Measurements from ENCODE around the gene DEFB131A. TPM values are rescaled to one million over a fixed set of nuclear protein-coding genes. Genes with fewer than 3 reads are reported as not detected.
"Not testable (repeated sequence)": the region's sequence is repeated elsewhere in the genome, so short reads cannot be mapped to it uniquely, and the experiment has no call there.

Gene DEFB131A
- total RNA-seq (not detected), polyA plus RNA-seq (ENCODE audit: insufficient read depth, low read depth, low replicate concordance) (not detected)
- long read RNA-seq, donor 1, result 0 reads
- long read RNA-seq, donor 2, result 0 reads

- H3K27ac ChIP-seq; H3K4me1 ChIP-seq; H3K9me3 ChIP-seq; intact Hi-C loops (cut with DNase I; ENCODE audit: low total_unique reads); H3K27me3 ChIP-seq; H3K4me3 ChIP-seq; DNase-seq; H3K36me3 ChIP-seq (ENCODE audit: low read depth, missing control alignments): not testable (repeated sequence)
- 56 to 65% methylated on average over 3 of the region's 3 CpGs for WGBS, 2 donors
Measured at GRCh38 chr4:9444114-9444513, at the start of gene DEFB131A. Gene DEFB131A, plus strand, starts transcription at chr4:9444414. Its CDS starts 120 bp downstream, at chr4:9444534.

DNA sequence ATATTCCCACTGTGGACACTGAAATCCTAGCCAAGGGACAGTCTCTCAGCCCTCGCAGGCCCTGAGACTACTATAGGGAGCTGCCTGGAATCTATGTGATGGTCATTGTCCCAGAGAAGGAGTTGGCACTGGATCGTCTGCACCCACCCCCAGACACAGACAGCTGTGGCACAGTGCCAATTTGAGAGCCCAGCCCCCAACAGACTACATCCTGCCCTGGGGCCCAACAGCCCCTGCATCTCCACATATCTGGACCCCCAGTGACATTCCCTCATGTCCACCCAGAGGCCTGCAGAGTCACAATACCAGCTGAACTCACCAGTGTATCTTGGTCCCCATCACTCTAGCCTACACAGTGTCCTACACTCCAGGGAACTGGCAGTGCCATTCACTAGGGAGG lies 38.4 kb upstream of the DEFB131A start:
- H3K9me3 ChIP-seq; H3K36me3 ChIP-seq (ENCODE audit: low read depth, missing control alignments); H3K27ac ChIP-seq; H3K27me3 ChIP-seq; H3K4me3 ChIP-seq; intact Hi-C loops (cut with DNase I; ENCODE audit: low total_unique reads); DNase-seq; H3K4me1 ChIP-seq: not testable (repeated sequence)
- 75 to 83% methylated on average over 1 to 2 of the region's 2 CpGs for WGBS, 2 donors

DNA sequence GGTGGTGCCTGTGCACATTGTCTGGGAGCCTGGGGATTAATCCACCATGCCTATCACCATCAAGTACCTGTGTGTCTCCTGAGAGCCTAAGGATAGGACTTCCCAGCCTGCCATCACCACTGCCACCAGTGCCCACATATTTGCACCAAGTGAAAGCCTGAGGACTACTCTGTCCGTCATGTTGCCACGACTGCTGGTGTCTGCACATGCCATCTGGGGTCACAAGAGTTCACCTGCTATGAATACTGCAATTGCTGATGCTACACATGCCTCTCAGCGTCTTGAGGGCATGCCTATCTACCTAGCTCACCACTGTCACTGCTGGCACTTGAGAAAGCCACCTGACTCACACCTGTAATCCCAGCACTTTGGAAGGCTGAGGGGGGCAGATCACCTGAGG lies 37.7 kb upstream of the DEFB131A start:
- WGBS, 2 donors, result 74 to 80% methylated on average over 3 of the region's 3 CpGs

GRCh38 chr4:9409793-9410192 lies 34.4 kb upstream of the DEFB131A start:
- TF ChIP-seq POLR2A (IDR thresholded peaks at IDR 0.05), result no peak
- TF ChIP-seq CTCF (IDR thresholded peaks at IDR 0.05), result no peak
- H3K27ac ChIP-seq, result no peak overlapping the region
- H3K27me3 ChIP-seq, result no peaks in the 10 kb centered on the region
- H3K4me3 ChIP-seq, result no peak overlapping the region
- no peaks in the 10 kb centered on the region for H3K9me3 ChIP-seq
- intact Hi-C loops (cut with DNase I; ENCODE audit: low total_unique reads), result no loop called here
- DNase-seq, result no peak
- WGBS, 2 donors, result 83 to 88% methylated on average over 4 to 13 of the region's 13 CpGs
- no peaks in the 10 kb centered on the region for H3K4me1 ChIP-seq
- no peaks in the 10 kb centered on the region for H3K36me3 ChIP-seq (ENCODE audit: low read depth, missing control alignments)

More for the DNA sequence above, 37.7 kb upstream of the DEFB131A start:
- H3K36me3 ChIP-seq (ENCODE audit: low read depth, missing control alignments); H3K4me3 ChIP-seq; H3K9me3 ChIP-seq; H3K27ac ChIP-seq; H3K27me3 ChIP-seq; intact Hi-C loops (cut with DNase I; ENCODE audit: low total_unique reads); H3K4me1 ChIP-seq; DNase-seq: not testable (repeated sequence)

DNA sequence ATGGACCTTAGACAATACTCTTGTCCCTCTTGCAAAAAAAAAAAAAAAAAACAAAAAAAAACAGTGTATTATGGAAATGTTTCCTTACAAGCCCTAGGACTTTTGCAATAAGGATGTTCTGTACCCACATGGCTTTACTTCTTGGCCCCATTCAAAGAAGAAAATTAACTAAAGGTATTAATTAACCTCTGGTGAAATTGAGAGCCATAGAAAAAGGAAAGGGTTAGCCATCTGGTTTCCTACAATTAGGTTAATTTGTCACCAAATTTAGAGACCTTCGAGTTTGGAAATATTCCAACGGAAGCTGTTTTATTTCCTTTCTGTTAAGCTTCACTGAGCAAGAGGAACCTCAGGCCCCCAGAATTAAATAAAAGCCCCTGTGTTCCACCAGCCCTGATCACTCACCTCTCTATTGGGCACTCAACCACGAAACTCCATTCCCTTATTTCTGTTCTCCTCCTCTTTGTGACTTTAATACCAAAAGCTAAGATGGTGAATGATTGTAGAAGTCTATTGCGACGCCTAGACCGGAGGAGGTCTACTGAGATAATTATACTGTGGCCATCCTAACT lies 22.2 kb upstream of the DEFB131A start:
- H3K36me3 ChIP-seq (ENCODE audit: low read depth, missing control alignments); H3K4me3 ChIP-seq; H3K4me1 ChIP-seq; H3K27me3 ChIP-seq; H3K9me3 ChIP-seq; intact Hi-C loops (cut with DNase I; ENCODE audit: low total_unique reads); H3K27ac ChIP-seq; DNase-seq: not testable (repeated sequence)
- 58% methylated on average over 6 of the region's 6 CpGs for WGBS, 2 donors

GRCh38 chr4:9425916-9426315 lies 18.3 kb upstream of the DEFB131A start:
- H3K4me3 ChIP-seq; H3K36me3 ChIP-seq (ENCODE audit: low read depth, missing control alignments); H3K9me3 ChIP-seq; H3K4me1 ChIP-seq; H3K27me3 ChIP-seq; intact Hi-C loops (cut with DNase I; ENCODE audit: low total_unique reads); H3K27ac ChIP-seq; DNase-seq: not testable (repeated sequence)
- 36 to 67% methylated on average over 1 of the region's 1 CpG for WGBS, 2 donors

DNA sequence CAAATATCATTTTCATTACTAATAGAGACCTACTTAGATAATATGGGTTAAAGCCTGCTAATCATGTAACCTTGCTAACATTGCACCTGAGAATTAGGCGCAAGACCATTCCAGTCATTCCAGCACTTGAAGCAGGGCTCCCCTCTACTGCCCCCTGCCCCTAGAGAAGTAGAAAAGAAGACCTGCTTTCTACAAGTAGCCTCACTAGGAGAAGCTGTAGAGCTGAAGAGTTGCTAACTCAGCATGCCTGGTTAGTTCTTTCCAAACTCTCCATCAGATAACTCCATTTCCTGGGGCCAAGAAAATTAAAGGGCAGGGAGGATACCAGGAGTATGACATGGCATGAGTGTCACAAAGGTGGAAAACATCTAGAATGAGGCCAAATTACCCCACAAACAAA lies 14.2 kb upstream of the DEFB131A start:
- H3K4me1 ChIP-seq; intact Hi-C loops (cut with DNase I; ENCODE audit: low total_unique reads); H3K27ac ChIP-seq; H3K27me3 ChIP-seq; DNase-seq; H3K9me3 ChIP-seq; H3K36me3 ChIP-seq (ENCODE audit: low read depth, missing control alignments); H3K4me3 ChIP-seq: not testable (repeated sequence)
- 58 to 75% methylated on average over 1 of the region's 1 CpG for WGBS, 2 donors

GRCh38 chr4:9433320-9433719 lies 10.9 kb upstream of the DEFB131A start:
- intact Hi-C loops (cut with DNase I; ENCODE audit: low total_unique reads); H3K27me3 ChIP-seq; DNase-seq; H3K9me3 ChIP-seq; H3K4me1 ChIP-seq; H3K4me3 ChIP-seq; H3K36me3 ChIP-seq (ENCODE audit: low read depth, missing control alignments); H3K27ac ChIP-seq: not testable (repeated sequence)
- WGBS, 2 donors, result 63 to 67% methylated on average over 1 of the region's 1 CpG

- H3K9me3 ChIP-seq; intact Hi-C loops (cut with DNase I; ENCODE audit: low total_unique reads); H3K4me3 ChIP-seq: not testable (repeated sequence)
Measured at GRCh38 chr4:9436728-9437127, 7.5 kb upstream of the DEFB131A start.

DNA sequence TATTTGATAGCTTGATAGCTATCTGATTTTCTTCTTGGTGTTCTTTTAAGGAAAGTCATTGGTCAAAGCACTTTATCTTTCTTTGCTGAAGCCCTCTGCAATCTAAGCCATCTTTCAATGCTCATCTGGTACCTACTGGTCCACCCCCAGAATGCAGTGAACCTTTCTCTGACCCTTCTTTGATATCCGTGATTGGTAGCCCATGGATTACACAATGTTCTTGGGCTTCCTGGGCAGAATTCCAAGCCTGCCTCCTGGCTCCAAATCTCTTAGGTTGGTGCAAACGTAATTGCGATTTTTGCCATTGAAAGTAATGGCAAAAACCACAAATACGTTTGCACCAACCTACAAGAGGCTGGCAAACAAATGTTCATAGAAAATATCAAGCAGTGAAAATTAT lies 1.9 kb upstream of the DEFB131A start:
- H3K4me3 ChIP-seq; H3K27ac ChIP-seq; intact Hi-C loops (cut with DNase I; ENCODE audit: low total_unique reads); H3K4me1 ChIP-seq; DNase-seq; H3K36me3 ChIP-seq (ENCODE audit: low read depth, missing control alignments); H3K9me3 ChIP-seq; H3K27me3 ChIP-seq: not testable (repeated sequence)
- WGBS, 2 donors, result 57 to 65% methylated on average over 4 of the region's 4 CpGs

More at GRCh38 chr4:9436728-9437127, 7.5 kb upstream of the DEFB131A start:
- not testable (repeated sequence) for H3K4me1 ChIP-seq; H3K27ac ChIP-seq; DNase-seq; H3K27me3 ChIP-seq; H3K36me3 ChIP-seq (ENCODE audit: low read depth, missing control alignments)

DNA sequence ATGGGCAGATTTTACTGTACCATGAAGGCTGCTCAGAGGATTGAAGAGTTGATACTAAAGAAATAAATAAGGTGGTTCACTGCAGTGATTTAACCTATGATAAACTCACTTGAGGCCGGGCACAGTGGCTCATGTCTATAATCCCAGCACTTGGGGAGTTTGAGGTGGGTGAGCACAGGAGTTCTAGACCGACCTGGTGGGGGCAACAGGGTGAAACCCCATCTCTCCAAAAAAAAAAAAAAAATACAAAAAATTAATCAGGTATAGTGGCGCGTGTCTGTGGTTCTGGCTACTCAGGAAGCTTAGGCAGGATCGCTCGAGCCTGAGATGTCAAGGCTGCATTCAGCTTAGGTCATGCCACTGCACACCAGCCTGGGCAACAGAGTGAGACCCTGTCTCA lies 467 bp downstream of the DEFB131A start:
- intact Hi-C loops (cut with DNase I; ENCODE audit: low total_unique reads); H3K27ac ChIP-seq; H3K9me3 ChIP-seq; H3K4me3 ChIP-seq; H3K27me3 ChIP-seq; H3K36me3 ChIP-seq (ENCODE audit: low read depth, missing control alignments); DNase-seq; H3K4me1 ChIP-seq: not testable (repeated sequence)
- 67 to 88% methylated on average over 6 of the region's 6 CpGs for WGBS, 2 donors

DNA sequence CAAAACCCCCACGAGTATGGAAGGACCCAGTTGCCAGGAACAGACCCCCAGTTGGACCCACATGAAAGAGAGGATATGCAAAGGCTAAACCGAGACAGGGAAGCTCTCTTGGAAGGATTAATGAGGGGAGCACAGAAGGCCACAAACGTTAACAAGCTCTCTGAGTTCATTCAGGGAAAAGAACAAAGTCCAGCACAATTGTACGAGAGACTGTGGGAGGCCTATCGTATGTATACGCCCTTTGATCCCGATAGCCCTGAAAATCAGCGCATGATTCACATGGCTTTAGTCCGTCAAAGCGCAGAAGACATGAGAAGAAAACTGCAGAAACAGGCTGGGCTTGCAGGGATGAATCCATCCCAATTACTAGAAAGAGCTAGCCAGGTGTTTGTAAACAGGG lies 8.0 kb downstream of the DEFB131A start:
- H3K4me3 ChIP-seq; H3K9me3 ChIP-seq; H3K36me3 ChIP-seq (ENCODE audit: low read depth, missing control alignments); DNase-seq; intact Hi-C loops (cut with DNase I; ENCODE audit: low total_unique reads); H3K27me3 ChIP-seq; H3K27ac ChIP-seq; H3K4me1 ChIP-seq: not testable (repeated sequence)
- 57 to 61% methylated on average over 10 of the region's 10 CpGs for WGBS, 2 donors
